ENCODE results near the gene KIF1B. TPM values are rescaled to one million over a fixed set of nuclear protein-coding genes. Genes with fewer than 3 reads are reported as not detected.
A peak's percentile ranks its signal among the peaks of the same experiment; 100 is the strongest.
"Not testable (repeated sequence)": the region's sequence is repeated elsewhere in the genome, so short reads cannot be mapped to it uniquely, and the experiment has no call there.

KIF1B gene
- total RNA-seq, 1 donor from 2014 or later: 67.7 TPM

GRCh38 chr1:10360045-10360444 is 149.7 kb downstream of the KIF1B start:
- H3K27me3 Mint-ChIP-seq (ENCODE audit: low read depth): no peaks in the 10 kb centered on the region
- H3K4me3 Mint-ChIP-seq: no peak overlapping the region
- no peak for DNase-seq (ENCODE audit: low spot score in 2 of 2, unreplicated experiment in 2 of 2)
- TF ChIP-seq, protein P1, sequence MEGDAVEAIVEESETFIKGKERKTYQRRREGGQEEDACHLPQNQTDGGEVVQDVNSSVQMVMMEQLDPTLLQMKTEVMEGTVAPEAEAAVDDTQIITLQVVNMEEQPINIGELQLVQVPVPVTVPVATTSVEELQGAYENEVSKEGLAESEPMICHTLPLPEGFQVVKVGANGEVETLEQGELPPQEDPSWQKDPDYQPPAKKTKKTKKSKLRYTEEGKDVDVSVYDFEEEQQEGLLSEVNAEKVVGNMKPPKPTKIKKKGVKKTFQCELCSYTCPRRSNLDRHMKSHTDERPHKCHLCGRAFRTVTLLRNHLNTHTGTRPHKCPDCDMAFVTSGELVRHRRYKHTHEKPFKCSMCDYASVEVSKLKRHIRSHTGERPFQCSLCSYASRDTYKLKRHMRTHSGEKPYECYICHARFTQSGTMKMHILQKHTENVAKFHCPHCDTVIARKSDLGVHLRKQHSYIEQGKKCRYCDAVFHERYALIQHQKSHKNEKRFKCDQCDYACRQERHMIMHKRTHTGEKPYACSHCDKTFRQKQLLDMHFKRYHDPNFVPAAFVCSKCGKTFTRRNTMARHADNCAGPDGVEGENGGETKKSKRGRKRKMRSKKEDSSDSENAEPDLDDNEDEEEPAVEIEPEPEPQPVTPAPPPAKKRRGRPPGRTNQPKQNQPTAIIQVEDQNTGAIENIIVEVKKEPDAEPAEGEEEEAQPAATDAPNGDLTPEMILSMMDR (IDR thresholded peaks at IDR 0.05; ENCODE audit: unreplicated experiment): no peak
- peaks cover 26% of the 10 kb centered on the region for H3K36me3 Mint-ChIP-seq
- H3K27ac Mint-ChIP-seq: no peak overlapping the region
- no peaks in the 10 kb centered on the region for H3K9me3 Mint-ChIP-seq
- H3K4me1 Mint-ChIP-seq: no peaks in the 10 kb centered on the region

GRCh38 chr1:10361515-10361914 is 151.1 kb downstream of the KIF1B start:
- Mint-ChIP-seq H3K36me3 (peaks cover 33% of the 10 kb centered on the region), H3K27ac (no peak overlapping the region), H3K9me3 (no peaks in the 10 kb centered on the region), H3K27me3 (ENCODE audit: low read depth) (no peaks in the 10 kb centered on the region), H3K4me1 (no peaks in the 10 kb centered on the region), H3K4me3 (no peak overlapping the region)
- no peak for DNase-seq (ENCODE audit: low spot score in 2 of 2, unreplicated experiment in 2 of 2)
- TF ChIP-seq, protein P1 (IDR thresholded peaks at IDR 0.05; ENCODE audit: unreplicated experiment): no peak

DNA sequence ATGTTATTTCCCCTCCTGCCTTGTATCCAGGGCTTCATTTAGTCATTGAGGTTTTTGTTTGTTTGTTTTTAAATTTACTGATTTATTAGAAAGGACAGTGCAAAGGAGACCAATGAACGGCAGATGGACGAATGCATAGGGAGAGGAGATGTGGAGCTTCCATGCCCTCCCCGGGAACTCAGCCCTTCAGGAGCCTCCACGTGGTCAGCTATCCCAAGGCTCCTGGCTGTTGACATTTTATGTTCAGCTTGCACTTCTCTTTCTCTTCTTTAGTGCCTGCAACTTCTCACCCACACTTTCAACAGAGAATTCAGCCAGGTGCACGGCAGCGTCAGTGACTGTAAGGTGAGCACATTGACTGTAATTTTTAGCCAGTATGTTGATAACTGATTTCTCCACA is 157.8 kb downstream of the KIF1B start:
- H3K4me1 Mint-ChIP-seq: no peaks in the 10 kb centered on the region
- H3K27ac Mint-ChIP-seq: no peak overlapping the region
- no peak overlapping the region for H3K4me3 Mint-ChIP-seq
- H3K27me3 Mint-ChIP-seq (ENCODE audit: low read depth): no peaks in the 10 kb centered on the region
- peaks cover 36% of the 10 kb centered on the region for H3K36me3 Mint-ChIP-seq
- TF ChIP-seq, protein P1 (IDR thresholded peaks at IDR 0.05; ENCODE audit: unreplicated experiment): no peak
- DNase-seq (ENCODE audit: low spot score in 2 of 2, unreplicated experiment in 2 of 2): no peak
- H3K9me3 Mint-ChIP-seq: no peaks in the 10 kb centered on the region

GRCh38 chr1:10374442-10374860 is 164.1 kb downstream of the KIF1B start:
- no peak overlapping the region for H3K27ac Mint-ChIP-seq
- TF ChIP-seq, protein P1 (IDR thresholded peaks at IDR 0.05; ENCODE audit: unreplicated experiment): no peak
- peaks cover 4% of the 10 kb centered on the region for H3K4me1 Mint-ChIP-seq
- peaks cover 33% of the 10 kb centered on the region for H3K36me3 Mint-ChIP-seq
- H3K27me3 Mint-ChIP-seq (ENCODE audit: low read depth): no peaks in the 10 kb centered on the region
- no peaks in the 10 kb centered on the region for H3K9me3 Mint-ChIP-seq
- no peak for DNase-seq (ENCODE audit: low spot score in 2 of 2, unreplicated experiment in 2 of 2)
- H3K4me3 Mint-ChIP-seq: no peak overlapping the region

GRCh38 chr1:10377365-10378029 is 167.1 kb downstream of the KIF1B start:
- TF ChIP-seq, protein P1 (IDR thresholded peaks at IDR 0.05; ENCODE audit: unreplicated experiment): peak; percentile 88
- H3K27me3 Mint-ChIP-seq (ENCODE audit: low read depth); H3K4me1 Mint-ChIP-seq; H3K4me3 Mint-ChIP-seq; H3K9me3 Mint-ChIP-seq: not testable (repeated sequence)
- Mint-ChIP-seq H3K27ac (peak overlapping the region; percentile 47), H3K36me3 (peaks cover 24% of the 10 kb centered on the region)
- peak in 1 of 2 experiments; percentile 53 for DNase-seq (ENCODE audit: low spot score in 2 of 2, unreplicated experiment in 2 of 2)
